Esophagus squamous epithelium (tissue), 5 donors: Measurements from ENCODE around the gene GCNT4. TPM values are rescaled to one million over a fixed set of nuclear protein-coding genes. Genes with fewer than 3 reads are reported as not detected.

ENCODE experiments used
- DNase-seq: peaks from one replicate; lab custom pipeline; 2025; lab: John Stamatoyannopoulos, UW
- H3K27ac ChIP-seq, 4 donors: fragments of 200-600 bp; sonication (generic); one replicate each; pipeline ENCODE4 v1.5.1; 2016 to 2019; ENCODE audit warnings: mild to moderate bottlenecking in 1 of 4
- H3K27me3 ChIP-seq, 4 donors: fragments of 200-600 bp; sonication (generic); 1 replicate in 3 of 4; 2 replicates in 1 of 4; pipeline versions ENCODE4 v1.5.1 to v1.6.0; 2017 to 2021; ENCODE audit warnings: antibody characterized with exemption in 1 of 4
- H3K36me3 ChIP-seq, 3 donors: fragments of 200-600 bp; sonication (generic); one replicate each; pipeline ENCODE4 v1.5.1; 2016 to 2019
- H3K4me1 ChIP-seq, 3 donors: fragments of 200-600 bp; sonication (generic); one replicate each; pipeline ENCODE4 v1.5.1; 2017 to 2019
- H3K4me3 ChIP-seq, 4 donors: fragments of 200-600 bp; sonication (generic); 1 replicate in 3 of 4; 2 replicates in 1 of 4; pipeline ENCODE4 v1.5.1; 2016 to 2019; ENCODE audit warnings: mild to moderate bottlenecking in 2 of 4, moderate library complexity in 1 of 4
- H3K9me3 ChIP-seq, 3 donors: fragments of 200-600 bp; sonication (generic); one replicate each; pipeline ENCODE4 v1.5.1; 2016 to 2019
- POLR2A ChIP-seq, 4 donors: fragments of 450-650 bp; IDR thresholded peaks; one replicate each; pipeline ENCODE4 v1.6.1; 2017; ENCODE audit warnings: antibody characterized with exemption in 4 of 4, mild to moderate bottlenecking in 4 of 4, moderate library complexity in 3 of 4
- WGBS, 2 donors: methylation state at CpG; one replicate each; pipeline ENCODE4 v1.1.5; 2018; 5-methylcytosine and 5-hydroxymethylcytosine counted together
- intact Hi-C: fragments of 100-400 bp; cut with DNase I; formaldehyde crosslinking; loops from one replicate; pipeline ENCODE4 v1.15.0; 2022
- total RNA-seq, 4 donors: library from RNA; depleted of rRNA; stranded (reverse); fragments of >200 nt; gene quantifications; one replicate each; pipeline ENCODE4 v1.1.0, GENCODE V29; 2016
- TF ChIP-seq, protein P1 (sequence below), 6 experiments: fragments of 450-650 bp in 4 of 6; fragments of 200-600 bp in 2 of 6; sonication (generic) in 2 of 6; IDR thresholded peaks; one replicate each; pipeline ENCODE4 v1.5.1; 2016 to 2019; ENCODE audit warnings: antibody characterized with exemption in 6 of 6, mild to moderate bottlenecking in 4 of 6, moderate library complexity in 4 of 6
- donor health status: DM: yes; HTN: yes; CAD: no.

The GCNT4 gene
- total RNA-seq, 4 donors from 2014 or later: 1.4 to 2.3 (median 1.7) TPM

DNA sequence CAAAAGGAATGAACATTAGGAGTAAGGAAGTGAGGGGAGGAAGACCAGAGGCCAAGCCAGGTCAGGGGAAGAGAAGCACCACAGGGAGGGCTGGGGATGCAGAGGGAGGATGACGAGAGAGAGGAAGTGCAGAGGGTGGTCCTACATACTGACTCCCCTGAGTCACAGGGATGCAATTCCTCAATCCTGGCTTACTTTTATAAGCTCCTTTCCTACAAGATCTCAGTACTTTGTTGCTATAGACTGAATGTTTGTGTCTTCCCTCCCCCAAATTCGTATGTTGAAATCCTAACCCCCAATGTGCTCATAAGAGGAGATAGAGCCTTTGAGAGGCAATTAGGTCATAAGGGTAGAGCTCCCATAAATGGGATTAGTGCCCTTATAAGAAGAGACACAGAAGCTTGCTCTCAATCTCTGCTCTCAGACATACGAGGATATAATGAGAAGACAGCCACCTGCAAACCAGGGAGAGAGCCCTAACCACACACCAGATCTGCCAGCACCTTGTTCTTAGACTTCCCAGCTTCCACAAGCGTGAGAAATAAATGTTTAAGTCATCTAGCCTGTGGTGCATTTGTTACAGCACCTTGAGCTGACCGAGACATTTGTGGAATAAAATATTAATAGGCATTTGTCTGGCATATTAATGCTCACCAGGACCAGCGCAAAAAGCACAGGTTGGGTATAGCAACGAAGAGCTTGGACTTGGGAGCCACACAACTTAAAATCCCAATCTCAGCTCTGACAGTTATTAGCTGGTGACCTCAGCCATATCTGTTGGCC lies 33.4 kb downstream of the GCNT4 start:
- Histone ChIP-seq H3K4me3 (no peak overlapping the region), H3K36me3 (no peaks in the 10 kb centered on the region), H3K27ac (no peak overlapping the region), H3K27me3 (no peaks in the 10 kb centered on the region), H3K9me3 (no peaks in the 10 kb centered on the region), H3K4me1 (no peaks in the 10 kb centered on the region)
- WGBS, 2 donors: 65 to 68% methylated on average over 5 to 6 of the region's 7 CpGs
- TF ChIP-seq POLR2A (IDR thresholded peaks at IDR 0.05): no peak
- TF ChIP-seq, protein P1, sequence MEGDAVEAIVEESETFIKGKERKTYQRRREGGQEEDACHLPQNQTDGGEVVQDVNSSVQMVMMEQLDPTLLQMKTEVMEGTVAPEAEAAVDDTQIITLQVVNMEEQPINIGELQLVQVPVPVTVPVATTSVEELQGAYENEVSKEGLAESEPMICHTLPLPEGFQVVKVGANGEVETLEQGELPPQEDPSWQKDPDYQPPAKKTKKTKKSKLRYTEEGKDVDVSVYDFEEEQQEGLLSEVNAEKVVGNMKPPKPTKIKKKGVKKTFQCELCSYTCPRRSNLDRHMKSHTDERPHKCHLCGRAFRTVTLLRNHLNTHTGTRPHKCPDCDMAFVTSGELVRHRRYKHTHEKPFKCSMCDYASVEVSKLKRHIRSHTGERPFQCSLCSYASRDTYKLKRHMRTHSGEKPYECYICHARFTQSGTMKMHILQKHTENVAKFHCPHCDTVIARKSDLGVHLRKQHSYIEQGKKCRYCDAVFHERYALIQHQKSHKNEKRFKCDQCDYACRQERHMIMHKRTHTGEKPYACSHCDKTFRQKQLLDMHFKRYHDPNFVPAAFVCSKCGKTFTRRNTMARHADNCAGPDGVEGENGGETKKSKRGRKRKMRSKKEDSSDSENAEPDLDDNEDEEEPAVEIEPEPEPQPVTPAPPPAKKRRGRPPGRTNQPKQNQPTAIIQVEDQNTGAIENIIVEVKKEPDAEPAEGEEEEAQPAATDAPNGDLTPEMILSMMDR (IDR thresholded peaks at IDR 0.05): no peak
- intact Hi-C loops: no loop called here
- no peak for DNase-seq

GRCh38 chr5:75017971-75018370 lies 34.4 kb downstream of the GCNT4 start:
- intact Hi-C loops: no loop called here
- H3K4me3 ChIP-seq: no peak overlapping the region
- H3K36me3 ChIP-seq: no peaks in the 10 kb centered on the region
- no peaks in the 10 kb centered on the region for H3K27me3 ChIP-seq
- no peak overlapping the region for H3K27ac ChIP-seq
- no peaks in the 10 kb centered on the region for H3K9me3 ChIP-seq
- WGBS, 2 donors: 71 to 85% methylated on average over 5 of the region's 5 CpGs
- DNase-seq: no peak
- H3K4me1 ChIP-seq: no peaks in the 10 kb centered on the region
- TF ChIP-seq, protein P1 (IDR thresholded peaks at IDR 0.05): no peak
- TF ChIP-seq POLR2A (IDR thresholded peaks at IDR 0.05): no peak

GRCh38 chr5:75016896-75017295 lies 35.5 kb downstream of the GCNT4 start:
- H3K27ac ChIP-seq: no peak overlapping the region
- no peaks in the 10 kb centered on the region for H3K36me3 ChIP-seq
- H3K4me1 ChIP-seq: no peaks in the 10 kb centered on the region
- WGBS, 2 donors: 65 to 76% methylated on average over 3 of the region's 3 CpGs
- DNase-seq: no peak
- intact Hi-C loops: no loop called here
- TF ChIP-seq POLR2A (IDR thresholded peaks at IDR 0.05): no peak
- TF ChIP-seq, protein P1 (IDR thresholded peaks at IDR 0.05): no peak
- H3K4me3 ChIP-seq: no peak overlapping the region
- H3K9me3 ChIP-seq: no peaks in the 10 kb centered on the region
- no peaks in the 10 kb centered on the region for H3K27me3 ChIP-seq

DNA sequence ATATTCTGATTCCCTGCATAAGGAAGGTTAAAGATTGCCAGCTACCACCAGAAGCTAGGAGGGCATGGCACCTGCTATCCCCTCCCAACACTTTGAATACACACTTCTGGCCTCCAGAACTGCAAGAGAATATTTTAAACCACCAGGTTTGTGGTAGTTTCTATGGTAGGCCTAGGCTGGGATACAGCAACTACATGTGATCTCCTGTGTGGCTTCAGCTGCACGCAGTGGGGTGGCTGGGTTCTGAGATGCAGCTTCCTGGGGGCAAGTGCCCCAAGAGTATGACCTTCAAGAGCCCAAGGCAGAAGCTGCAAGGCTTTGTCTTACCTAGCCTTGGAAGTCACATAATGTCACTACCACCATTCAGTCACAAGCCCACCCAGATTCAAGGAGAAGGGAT lies 39.6 kb downstream of the GCNT4 start:
- no peak for DNase-seq
- Histone ChIP-seq H3K36me3 (no peaks in the 10 kb centered on the region), H3K4me1 (no peaks in the 10 kb centered on the region), H3K27me3 (no peaks in the 10 kb centered on the region), H3K27ac (no peak overlapping the region), H3K9me3 (no peaks in the 10 kb centered on the region), H3K4me3 (no peak overlapping the region)
- 80% methylated on average over 1 of the region's 1 CpG; no CpG with 5 or more reads in 1 of the 2 donors for WGBS, 2 donors
- intact Hi-C loops: no loop called here
- TF ChIP-seq, protein P1 (IDR thresholded peaks at IDR 0.05): no peak
- TF ChIP-seq POLR2A (IDR thresholded peaks at IDR 0.05): no peak

- H3K36me3 ChIP-seq: no peaks in the 10 kb centered on the region
- peaks cover 0 to 3% (median 0%) of the 10 kb centered on the region in 3 donors for H3K9me3 ChIP-seq
- H3K4me3 ChIP-seq: no peak overlapping the region
- TF ChIP-seq, protein P1 (IDR thresholded peaks at IDR 0.05): no peak
- no peak for TF ChIP-seq POLR2A (IDR thresholded peaks at IDR 0.05)
- no peaks in the 10 kb centered on the region for H3K27me3 ChIP-seq
- intact Hi-C loops: no loop called here
- DNase-seq: no peak
- no peaks in the 10 kb centered on the region for H3K4me1 ChIP-seq
- H3K27ac ChIP-seq: no peak overlapping the region
These were observed 41.5 kb downstream of the GCNT4 start for GRCh38 chr5:75010838-75011237.
